Stomach (tissue), 9 donors: ENCODE data around the gene PPP2R5C. TPM values are rescaled to one million over a fixed set of nuclear protein-coding genes. Genes with fewer than 3 reads are reported as not detected.

Source experiments
- DNase-seq, 2 donors: peaks; one replicate each; pipeline versions ENCODE4 v3.0.0 to v3.0.0-alpha.2; 2013 to 2019
- H3K27ac ChIP-seq, 5 donors: fragments of 200-600 bp in 4 of 5; sonication (generic) in 4 of 5; one replicate each; pipeline ENCODE4 v1.5.1; 2013 to 2019; ENCODE audit warnings: mild to moderate bottlenecking in 1 of 5, moderate library complexity in 1 of 5
- H3K27me3 ChIP-seq, 3 donors: fragments of 200-600 bp; sonication (generic); one replicate each; pipeline ENCODE4 v1.5.1; 2017 to 2019; ENCODE audit warnings: mixed run types in 1 of 3
- H3K36me3 ChIP-seq, 4 donors: fragments of 200-600 bp; sonication (generic); 1 replicate in 3 of 4; 2 replicates in 1 of 4; pipeline ENCODE4 v1.5.1; 2016 to 2019
- H3K4me1 ChIP-seq, 4 donors: fragments of 200-600 bp; sonication (generic); one replicate each; pipeline ENCODE4 v1.5.1; 2016 to 2019
- H3K4me3 ChIP-seq, 4 donors: fragments of 200-600 bp; sonication (generic) in 3 of 4; one replicate each; pipeline ENCODE4 v1.5.1; 2016 to 2019; ENCODE audit warnings: mild to moderate bottlenecking in 1 of 4
- H3K9me3 ChIP-seq, 4 donors: fragments of 200-600 bp; sonication (generic); one replicate each; pipeline ENCODE4 v1.5.1; 2016 to 2019
- EP300 ChIP-seq: sonication (generic); formaldehyde crosslinking; IDR thresholded peaks from one replicate; pipeline ENCODE4 v1.6.1; 2017; ENCODE audit warnings: antibody characterized with exemption
- POLR2A ChIP-seq, 4 donors: fragments of 450-650 bp; IDR thresholded peaks; one replicate each; pipeline ENCODE4 v1.6.1; 2016; ENCODE audit warnings: antibody characterized with exemption in 4 of 4, control low read depth in 2 of 4, mild to moderate bottlenecking in 1 of 4, moderate library complexity in 1 of 4
- POLR2AphosphoS5 ChIP-seq, 3 donors: sonication (generic); formaldehyde crosslinking; IDR thresholded peaks; one replicate each; pipeline ENCODE4 v1.6.1; 2016; ENCODE audit warnings: antibody characterized with exemption in 3 of 3
- WGBS, 5 donors: extraction: QIAGEN DNeasy Blood & Tissue Kit in 3 of 5; methylation state at CpG; one replicate each; pipeline versions ENCODE4 v1.1.5 to v1.1.7; 2013 to 2018; 5-methylcytosine and 5-hydroxymethylcytosine counted together
- intact Hi-C: fragments of 100-400 bp; cut with DNase I; formaldehyde crosslinking; loops from one replicate; pipeline ENCODE4 v1.15.1; 2023; ENCODE audit warnings: low total_unique reads
- polyA plus RNA-seq, 3 donors: library from polyadenylated mRNA; stranded (reverse); fragments of 200-250 nt; gene quantifications; one replicate each; pipeline ENCODE4 v1.2.3, GENCODE V29; 2013
- total RNA-seq, 5 donors: library from RNA; depleted of rRNA; stranded (reverse); fragments of >200 nt; gene quantifications; one replicate each; pipeline versions ENCODE4 v1.1.0 to v1.2.3, GENCODE V29; 2014 to 2016
- TF ChIP-seq, protein P1 (sequence below), 7 experiments: fragments of 450-650 bp in 4 of 7; fragments of 200-600 bp in 3 of 7; sonication (generic) in 3 of 7; IDR thresholded peaks; one replicate each; pipeline ENCODE4 v1.5.1; 2016 to 2019; ENCODE audit warnings: antibody characterized with exemption in 7 of 7, control low read depth in 2 of 7, mild to moderate bottlenecking in 1 of 7
- donor health status: healthy with polysubstance abuse.
- donor health status: Bipolar disorder and iron deficiency.
- donor health status: healthy.

PPP2R5C gene
- total and polyA plus RNA-seq, 8 donors: 19.7 to 175 (median 89.6) TPM

DNA sequence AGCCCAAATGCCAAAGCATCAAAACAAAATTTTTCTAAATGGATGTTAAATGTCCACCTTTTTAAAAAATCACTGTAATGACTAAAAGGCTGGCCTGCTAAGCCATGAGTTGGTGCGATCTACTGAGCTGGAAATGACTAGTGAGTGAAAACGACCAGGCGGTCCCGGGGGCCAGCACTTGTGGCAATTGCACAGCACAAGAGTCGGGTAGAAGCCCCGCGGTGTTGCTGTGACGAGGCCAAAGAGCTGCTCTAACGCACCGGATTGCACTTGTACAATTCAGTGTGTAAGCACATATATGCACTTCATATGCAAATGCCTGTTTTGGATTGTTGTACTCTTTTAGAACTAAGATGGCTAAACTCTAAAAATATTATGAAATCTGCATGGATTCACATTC lies 138.7 kb downstream of the PPP2R5C start:
- H3K27me3 ChIP-seq: no peaks in the 10 kb centered on the region
- no peak for TF ChIP-seq POLR2A (IDR thresholded peaks at IDR 0.05)
- TF ChIP-seq POLR2AphosphoS5 (IDR thresholded peaks at IDR 0.05): no peak
- TF ChIP-seq EP300: no peak
- TF ChIP-seq, protein P1, sequence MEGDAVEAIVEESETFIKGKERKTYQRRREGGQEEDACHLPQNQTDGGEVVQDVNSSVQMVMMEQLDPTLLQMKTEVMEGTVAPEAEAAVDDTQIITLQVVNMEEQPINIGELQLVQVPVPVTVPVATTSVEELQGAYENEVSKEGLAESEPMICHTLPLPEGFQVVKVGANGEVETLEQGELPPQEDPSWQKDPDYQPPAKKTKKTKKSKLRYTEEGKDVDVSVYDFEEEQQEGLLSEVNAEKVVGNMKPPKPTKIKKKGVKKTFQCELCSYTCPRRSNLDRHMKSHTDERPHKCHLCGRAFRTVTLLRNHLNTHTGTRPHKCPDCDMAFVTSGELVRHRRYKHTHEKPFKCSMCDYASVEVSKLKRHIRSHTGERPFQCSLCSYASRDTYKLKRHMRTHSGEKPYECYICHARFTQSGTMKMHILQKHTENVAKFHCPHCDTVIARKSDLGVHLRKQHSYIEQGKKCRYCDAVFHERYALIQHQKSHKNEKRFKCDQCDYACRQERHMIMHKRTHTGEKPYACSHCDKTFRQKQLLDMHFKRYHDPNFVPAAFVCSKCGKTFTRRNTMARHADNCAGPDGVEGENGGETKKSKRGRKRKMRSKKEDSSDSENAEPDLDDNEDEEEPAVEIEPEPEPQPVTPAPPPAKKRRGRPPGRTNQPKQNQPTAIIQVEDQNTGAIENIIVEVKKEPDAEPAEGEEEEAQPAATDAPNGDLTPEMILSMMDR (IDR thresholded peaks at IDR 0.05): no peak
- WGBS, 5 donors: 93 to 96% (median 96%) methylated on average over 10 of the region's 10 CpGs
- no peak overlapping the region for H3K27ac ChIP-seq
- H3K4me3 ChIP-seq: no peak overlapping the region
- no peak for DNase-seq
- peaks cover 81 to 100% (median 100%) of the 10 kb centered on the region in 4 donors for H3K36me3 ChIP-seq
- H3K4me1 ChIP-seq: no peaks in the 10 kb centered on the region
- H3K9me3 ChIP-seq: no peaks in the 10 kb centered on the region
- intact Hi-C loops: no loop called here

DNA sequence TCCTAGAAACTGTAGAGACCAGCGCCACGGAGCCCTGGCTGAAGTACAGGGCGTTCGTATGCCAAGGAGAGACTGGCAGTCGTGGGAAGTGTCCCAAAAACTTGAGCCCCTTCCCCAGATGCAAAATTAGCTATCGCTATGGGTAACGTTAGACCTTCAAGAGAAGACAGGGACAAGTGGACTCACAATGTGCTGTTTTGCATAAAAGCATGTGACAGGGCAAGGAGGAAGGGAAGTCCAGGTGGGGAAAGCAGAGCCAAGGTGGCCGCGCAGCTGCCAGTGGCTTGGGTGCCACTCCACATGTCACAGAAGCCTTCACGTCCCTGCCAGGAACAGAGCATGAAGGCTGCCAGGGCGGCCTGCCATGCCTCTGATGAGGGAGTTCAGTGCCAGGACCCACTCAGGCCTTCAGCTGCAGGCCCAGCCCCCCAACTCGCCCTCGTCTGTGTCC lies 141.6 kb downstream of the PPP2R5C start:
- no peak for DNase-seq
- Histone ChIP-seq H3K4me1 (no peaks in the 10 kb centered on the region), H3K36me3 (peaks cover 80 to 100% (median 100%) of the 10 kb centered on the region in 4 donors), H3K27me3 (no peaks in the 10 kb centered on the region), H3K4me3 (no peak overlapping the region), H3K27ac (no peak overlapping the region), H3K9me3 (no peaks in the 10 kb centered on the region)
- 90 to 97% (median 93%) methylated on average over 13 of the region's 13 CpGs for WGBS, 5 donors
- intact Hi-C loops: no loop called here
- TF ChIP-seq EP300 (no peak), POLR2AphosphoS5 (IDR thresholded peaks at IDR 0.05) (no peak), POLR2A (IDR thresholded peaks at IDR 0.05) (no peak)
- TF ChIP-seq, protein P1 (IDR thresholded peaks at IDR 0.05): no peak

DNA sequence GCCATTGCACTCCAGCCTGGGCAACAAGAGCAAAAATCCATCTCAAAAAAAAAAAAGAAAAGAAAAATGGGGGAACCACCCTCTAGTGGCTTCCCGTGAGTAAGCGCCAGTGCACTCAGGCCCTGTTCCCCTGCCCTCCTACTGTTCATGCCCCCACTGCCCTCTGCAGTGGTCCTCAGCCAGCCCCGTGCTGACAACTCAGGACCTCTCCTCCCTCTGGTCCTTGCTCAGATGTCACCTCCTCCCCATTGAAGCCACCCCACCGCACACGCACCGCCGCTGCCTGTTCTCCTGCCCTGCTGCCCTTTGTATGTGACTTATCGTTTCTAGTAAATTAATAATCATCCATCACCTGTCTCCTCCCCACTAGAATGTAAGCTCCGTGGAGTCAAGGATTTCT lies 144.1 kb downstream of the PPP2R5C start:
- peaks cover 72 to 100% (median 100%) of the 10 kb centered on the region in 4 donors for H3K36me3 ChIP-seq
- no peaks in the 10 kb centered on the region for H3K27me3 ChIP-seq
- no peak overlapping the region for H3K27ac ChIP-seq
- H3K4me3 ChIP-seq: no peak overlapping the region
- TF ChIP-seq POLR2AphosphoS5 (IDR thresholded peaks at IDR 0.05): no peak
- TF ChIP-seq, protein P1 (IDR thresholded peaks at IDR 0.05): no peak
- no peak for TF ChIP-seq POLR2A (IDR thresholded peaks at IDR 0.05)
- no peak for TF ChIP-seq EP300
- H3K9me3 ChIP-seq: no peaks in the 10 kb centered on the region
- 78 to 82% (median 79%) methylated on average over 9 of the region's 9 CpGs for WGBS, 5 donors
- no peak for DNase-seq
- no peaks in the 10 kb centered on the region for H3K4me1 ChIP-seq
- intact Hi-C loops: no loop called here

DNA sequence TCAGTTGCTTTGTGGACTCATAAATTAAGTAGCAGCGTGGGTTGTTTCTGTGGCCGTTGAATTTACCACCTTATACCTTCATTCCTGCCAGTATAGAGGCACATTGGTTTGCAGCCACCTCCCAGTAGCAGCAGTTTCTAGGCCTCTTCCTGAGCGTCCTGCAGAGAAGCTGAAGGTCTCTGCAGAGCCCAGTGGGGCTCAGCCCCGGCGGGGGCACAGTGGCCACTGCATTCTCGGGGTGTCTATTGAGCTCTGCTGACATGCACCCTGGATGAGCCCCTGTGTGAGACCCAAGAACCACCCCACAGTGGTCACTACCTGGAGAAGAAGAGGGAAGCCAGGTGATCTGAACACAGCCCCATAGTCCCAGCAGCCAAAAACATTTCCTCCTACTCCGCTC lies 145.1 kb downstream of the PPP2R5C start:
- 94 to 97% (median 94%) methylated on average over 7 of the region's 7 CpGs for WGBS, 5 donors
- H3K36me3 ChIP-seq: peaks cover 62 to 100% (median 99%) of the 10 kb centered on the region in 4 donors
- DNase-seq: no peak
- intact Hi-C loops: no loop called here
- TF ChIP-seq, protein P1 (IDR thresholded peaks at IDR 0.05): no peak
- TF ChIP-seq POLR2A (IDR thresholded peaks at IDR 0.05) (no peak), POLR2AphosphoS5 (IDR thresholded peaks at IDR 0.05) (no peak), EP300 (no peak)
- no peaks in the 10 kb centered on the region for H3K27me3 ChIP-seq
- no peaks in the 10 kb centered on the region for H3K9me3 ChIP-seq
- H3K27ac ChIP-seq: no peak overlapping the region
- H3K4me3 ChIP-seq: no peak overlapping the region
- no peaks in the 10 kb centered on the region for H3K4me1 ChIP-seq
